Medulla oblongata (tissue), 1 donor: ENCODE data around the gene IER5L.
"Not testable (repeated sequence)": the region's sequence is repeated elsewhere in the genome, so short reads cannot be mapped to it uniquely, and the experiment has no call there.

Experiments used
- DNase-seq: peaks from one replicate; pipeline ENCODE4 v3.0.0-alpha.2; 2015; ENCODE audit errors: extremely low spot score

Gene IER5L

DNA sequence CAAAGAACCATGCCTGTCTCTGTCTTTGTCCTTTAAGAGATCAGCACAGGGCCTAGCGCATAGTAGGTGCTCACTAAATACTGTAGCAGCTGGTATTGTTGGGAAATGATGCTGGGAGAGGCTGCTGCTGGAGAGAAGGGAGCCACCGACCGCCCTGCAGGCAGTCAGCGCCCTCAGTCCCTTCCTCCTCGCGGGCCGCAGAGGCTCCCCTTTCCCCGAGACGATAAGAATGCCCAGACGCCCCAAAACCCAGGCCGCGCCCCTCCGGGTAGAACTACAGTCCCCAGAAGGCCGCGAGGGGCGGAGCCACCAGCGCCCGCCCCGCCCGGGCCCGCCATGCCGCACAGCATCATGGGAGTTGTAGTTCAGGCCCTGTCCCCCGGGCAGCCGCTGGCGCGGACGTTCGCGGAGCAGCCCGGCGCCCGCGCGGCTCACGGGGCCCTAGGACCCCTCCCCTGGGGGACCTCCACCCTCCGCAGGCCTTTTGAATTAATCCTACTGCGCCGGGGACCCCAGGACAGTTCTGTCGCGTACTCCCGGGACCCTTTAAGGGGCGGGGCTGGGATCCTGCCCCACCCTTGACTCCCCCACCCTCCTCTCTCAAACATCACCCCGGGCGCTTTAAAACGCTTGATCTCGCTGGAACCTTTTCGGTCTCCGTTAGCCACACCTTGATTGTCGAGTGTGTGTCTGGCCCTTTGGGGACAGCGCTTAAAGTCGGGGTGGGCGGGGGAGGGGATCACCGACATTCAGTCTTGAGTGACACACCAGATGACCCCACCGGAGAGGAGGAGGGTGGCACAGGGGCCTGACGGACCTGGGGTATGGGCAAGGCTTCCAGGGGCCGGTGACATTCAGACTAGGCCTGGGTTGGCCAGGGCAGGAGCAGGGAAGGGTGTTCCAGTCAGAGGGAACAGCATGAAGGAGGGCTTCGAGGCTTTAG is 24.8 kb upstream of the IER5L start:
- peak; percentile 80 for DNase-seq

- no peak for DNase-seq
These were observed 23.8 kb upstream of the IER5L start for GRCh38 chr9:129201866-129202265.

GRCh38 chr9:129201289-129201688 is 23.2 kb upstream of the IER5L start:
- no peak for DNase-seq

DNA sequence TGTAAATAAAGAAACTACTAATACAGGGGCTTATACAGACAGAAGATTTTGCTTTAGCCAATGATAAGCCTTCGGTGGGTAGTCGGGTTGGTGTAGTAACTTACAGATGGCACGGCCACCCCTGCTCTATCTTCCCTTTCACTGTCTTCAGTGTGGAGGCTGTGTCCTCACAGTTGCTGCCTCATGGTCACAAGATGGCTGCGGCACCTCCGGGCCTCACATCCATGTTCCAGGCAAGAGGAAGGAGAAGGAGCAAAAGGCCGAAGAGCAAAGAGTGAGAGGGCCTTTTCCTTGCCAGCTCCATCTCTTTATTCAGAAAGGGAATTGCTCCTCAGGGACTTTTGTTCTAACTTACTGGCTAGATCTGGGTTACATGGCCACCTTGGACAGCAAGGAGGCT is 22.2 kb upstream of the IER5L start:
- DNase-seq, result no peak

- DNase-seq, result no peak
These were observed 21.0 kb upstream of the IER5L start for GRCh38 chr9:129199044-129199435.

GRCh38 chr9:129198319-129199043 is 20.4 kb upstream of the IER5L start:
- peak; percentile 57 for DNase-seq

- DNase-seq, result no peak
These were observed 19.9 kb upstream of the IER5L start for GRCh38 chr9:129197978-129198318.

DNA sequence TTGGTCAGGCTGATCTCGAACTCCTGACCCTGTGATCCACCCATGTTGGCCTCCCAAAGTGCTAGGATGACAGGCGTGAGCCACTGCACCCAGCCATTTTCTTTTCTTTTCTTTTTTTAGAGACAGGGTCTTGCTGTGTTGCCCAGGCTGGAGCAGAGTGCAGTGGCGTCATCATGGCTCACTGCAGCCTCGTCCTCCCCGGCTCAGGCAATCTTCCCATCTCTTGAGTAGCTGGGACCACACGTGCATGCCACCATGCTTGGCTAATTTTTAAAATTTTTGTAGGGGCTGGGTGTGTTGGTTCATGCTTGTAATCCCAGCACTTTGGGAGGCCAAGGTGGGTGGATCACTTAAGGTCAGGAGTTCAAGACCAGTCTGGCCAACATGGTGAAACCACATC is 19.0 kb upstream of the IER5L start:
- not testable (repeated sequence) for DNase-seq

DNA sequence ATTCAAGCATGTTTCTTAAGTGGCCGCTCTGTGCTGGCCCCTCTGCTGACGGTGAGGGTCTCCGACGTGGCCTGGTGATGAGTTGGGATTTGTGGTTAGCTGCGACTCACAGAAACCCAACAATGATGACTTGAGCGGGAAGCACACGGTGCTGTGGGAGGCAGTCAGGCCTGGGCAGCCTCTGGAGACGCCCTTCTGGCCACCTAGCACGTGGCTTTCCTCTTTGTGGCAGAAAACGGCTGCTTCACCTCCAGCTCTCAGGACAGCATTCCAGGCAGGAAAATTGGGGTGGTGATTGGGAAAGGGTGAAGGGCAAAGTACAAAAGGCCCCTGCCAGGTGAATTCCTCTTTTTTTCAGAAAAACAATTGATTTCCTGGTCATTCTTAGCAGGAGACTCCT is 17.5 kb upstream of the IER5L start:
- no peak for DNase-seq

- DNase-seq, result no peak
These were observed 16.2 kb upstream of the IER5L start for GRCh38 chr9:129194221-129194620.

GRCh38 chr9:129193655-129194054 is 15.6 kb upstream of the IER5L start:
- no peak for DNase-seq

DNA sequence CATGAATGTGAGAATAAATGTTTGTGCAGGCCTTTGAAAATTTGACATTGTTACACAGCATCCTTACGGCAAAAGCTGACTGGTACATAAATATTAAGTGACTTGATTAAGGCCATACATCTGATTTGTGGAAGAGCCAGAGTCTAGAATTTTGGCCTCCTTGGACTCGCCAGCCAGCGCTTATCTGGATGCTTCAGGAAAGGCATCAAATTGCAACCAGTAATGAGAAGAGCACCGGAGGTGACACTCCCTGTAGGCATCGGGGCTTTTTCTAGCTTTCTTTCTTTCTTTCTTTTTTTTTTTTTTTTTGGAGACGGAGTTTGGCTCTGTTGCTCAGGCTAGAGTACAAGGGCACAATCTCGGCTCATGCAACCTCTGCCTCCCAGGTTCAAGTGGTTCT is 13.2 kb upstream of the IER5L start:
- no peak for DNase-seq

DNA sequence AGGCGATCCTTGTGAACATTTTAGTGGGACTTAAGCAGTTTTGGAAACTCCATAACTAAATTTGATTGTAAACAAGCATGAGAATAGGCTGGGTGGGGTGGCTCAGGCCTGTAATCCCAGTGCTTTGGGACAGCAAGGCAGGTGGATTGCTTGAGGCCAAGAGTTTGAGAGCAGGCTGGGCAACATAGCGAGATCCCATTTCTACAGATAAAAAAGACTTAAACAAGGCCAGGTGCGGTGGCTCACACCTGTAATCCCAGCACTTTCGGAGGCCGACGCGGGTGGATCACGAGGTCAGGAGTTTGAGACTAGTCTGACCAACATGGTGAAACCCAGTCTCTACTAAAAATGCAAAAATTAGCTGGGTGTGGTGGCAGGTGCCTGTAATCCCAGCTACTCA is 11.9 kb upstream of the IER5L start:
- DNase-seq, result not testable (repeated sequence)

DNA sequence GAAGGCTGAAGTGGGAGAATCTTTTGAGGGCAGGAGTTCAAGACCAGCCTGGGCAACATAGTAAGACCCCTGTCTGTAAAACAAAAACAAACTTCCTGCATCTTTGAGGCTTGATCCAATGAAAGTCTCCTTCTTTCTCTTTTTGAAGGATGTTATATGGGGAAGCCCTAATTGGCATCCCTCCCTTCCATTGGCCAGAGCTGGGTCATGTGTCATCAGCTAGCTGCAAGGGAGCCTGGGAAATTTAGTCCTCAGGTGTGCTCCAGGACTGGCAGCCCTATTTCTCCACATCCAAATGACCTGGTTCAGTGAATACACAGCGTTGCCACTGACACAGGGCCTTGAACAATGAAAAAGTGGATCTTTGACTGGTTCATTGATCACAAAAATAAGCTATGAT is 9.0 kb upstream of the IER5L start:
- DNase-seq, result no peak

- no peak for DNase-seq
These were observed 7.9 kb upstream of the IER5L start for GRCh38 chr9:129185991-129186390.

GRCh38 chr9:129185402-129185801 is 7.3 kb upstream of the IER5L start:
- no peak for DNase-seq

- DNase-seq, result no peak
These were observed 6.6 kb upstream of the IER5L start for GRCh38 chr9:129184596-129185122.

DNA sequence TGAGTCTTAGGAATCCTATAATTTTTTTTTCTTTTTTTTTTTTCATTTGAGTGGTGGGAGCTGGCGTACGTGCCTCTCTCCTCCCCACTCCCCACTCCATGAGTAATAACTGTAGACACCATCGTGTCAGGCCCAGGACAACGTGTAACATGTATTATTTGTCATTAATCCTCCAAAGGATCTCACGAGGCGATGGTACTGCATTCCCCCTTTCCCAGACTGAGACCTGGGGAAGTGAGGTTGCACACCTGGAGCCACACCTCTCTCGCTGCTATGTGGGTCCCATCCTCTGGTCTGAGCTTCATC is 6.1 kb upstream of the IER5L start:
- no peak for DNase-seq

DNA sequence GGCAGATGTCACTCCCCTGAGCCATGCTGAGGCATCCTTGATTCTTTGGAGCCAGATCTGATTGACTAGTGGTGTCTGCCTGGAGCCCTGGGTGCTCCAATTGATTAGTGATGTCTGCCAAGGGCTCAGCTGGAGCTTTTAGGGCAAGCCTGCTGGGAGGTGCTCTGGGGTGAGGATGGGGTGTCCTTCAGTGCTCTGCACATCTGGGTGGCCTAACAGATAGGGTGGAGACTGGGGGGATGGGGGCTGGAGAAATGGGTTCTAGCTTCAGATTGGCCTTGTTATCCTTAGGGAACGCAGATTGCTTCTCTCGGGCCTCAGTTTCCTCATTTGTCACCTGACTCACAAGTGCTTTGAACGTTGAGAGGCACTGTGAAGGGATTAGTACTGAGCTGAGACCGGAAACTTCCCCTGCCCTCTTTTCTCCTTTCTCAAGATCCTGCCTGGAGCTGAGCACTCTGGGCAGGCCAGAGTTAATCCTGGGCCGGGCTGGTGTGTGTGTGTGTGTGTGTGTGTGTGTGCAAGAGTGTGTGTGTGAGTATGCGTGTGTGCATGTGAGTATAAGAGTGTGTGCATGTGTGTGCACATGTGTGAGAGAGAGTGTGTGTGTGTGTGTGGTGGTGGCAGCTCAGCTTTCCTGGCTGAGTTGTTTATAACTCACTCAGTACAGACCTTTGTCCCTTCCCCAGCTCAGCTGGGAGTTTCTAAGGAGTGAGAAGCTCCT is 5.6 kb upstream of the IER5L start:
- DNase-seq, result no peak

DNA sequence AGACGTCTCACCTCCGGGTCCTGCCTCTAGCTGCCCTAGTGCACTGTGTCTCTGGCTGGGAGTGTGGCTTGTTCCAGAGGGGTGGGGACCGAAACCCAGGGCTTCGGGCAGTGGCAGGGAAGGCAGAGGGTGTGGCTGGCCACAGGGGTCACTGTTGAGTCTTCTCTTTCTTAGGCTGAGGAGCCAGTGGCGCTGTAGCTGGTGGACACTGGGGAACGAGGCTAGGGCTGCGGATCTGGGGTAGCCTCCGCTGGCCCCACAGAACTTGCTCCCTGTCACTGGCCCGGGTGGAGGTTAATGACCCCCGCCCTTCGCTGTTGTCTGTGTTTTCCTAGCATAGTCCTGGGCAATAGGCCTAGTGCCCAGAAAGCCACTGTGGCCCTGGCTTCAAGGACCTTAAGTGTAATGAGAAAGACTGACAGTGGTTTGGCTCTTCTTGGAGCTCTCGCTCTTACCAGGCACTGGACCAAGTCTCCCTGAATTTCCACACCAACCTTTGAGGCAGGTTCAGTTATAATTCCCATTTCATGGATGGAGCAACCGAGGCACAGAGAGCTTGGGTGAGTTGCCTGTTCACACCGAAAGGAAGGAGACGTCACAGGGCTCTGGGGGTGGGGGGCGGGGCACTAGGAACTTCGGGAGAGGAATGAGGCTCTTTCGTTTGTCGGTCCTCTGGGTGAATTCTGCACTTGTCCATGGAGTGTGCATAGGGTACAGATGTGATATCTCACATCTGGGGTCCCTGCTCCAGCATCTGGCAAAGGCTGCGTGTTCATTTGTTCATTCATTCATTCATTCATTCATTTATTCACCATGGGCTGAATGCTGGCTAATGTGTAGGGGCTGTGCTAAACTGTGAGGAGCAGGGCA is 4.8 kb upstream of the IER5L start:
- no peak for DNase-seq

DNA sequence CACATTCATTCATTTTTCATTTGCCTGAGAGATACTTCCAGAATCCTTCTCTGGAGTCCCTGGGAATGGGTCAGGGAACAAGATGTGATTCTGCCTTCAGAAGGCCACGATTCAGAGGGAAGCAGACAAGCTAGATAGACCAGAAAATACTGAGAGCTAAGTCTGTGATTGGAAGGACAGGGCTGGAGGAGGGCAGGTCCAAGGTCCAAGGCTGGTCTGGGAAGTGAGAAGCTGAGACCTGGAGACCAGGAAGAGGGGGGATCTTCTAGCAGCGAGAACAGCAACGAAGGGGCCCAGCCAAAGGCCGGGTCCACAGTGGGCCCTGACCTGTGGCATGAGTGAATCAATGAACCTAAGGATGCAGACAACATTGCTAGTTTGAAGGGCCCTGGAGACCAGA is 4.1 kb upstream of the IER5L start:
- no peak for DNase-seq

DNA sequence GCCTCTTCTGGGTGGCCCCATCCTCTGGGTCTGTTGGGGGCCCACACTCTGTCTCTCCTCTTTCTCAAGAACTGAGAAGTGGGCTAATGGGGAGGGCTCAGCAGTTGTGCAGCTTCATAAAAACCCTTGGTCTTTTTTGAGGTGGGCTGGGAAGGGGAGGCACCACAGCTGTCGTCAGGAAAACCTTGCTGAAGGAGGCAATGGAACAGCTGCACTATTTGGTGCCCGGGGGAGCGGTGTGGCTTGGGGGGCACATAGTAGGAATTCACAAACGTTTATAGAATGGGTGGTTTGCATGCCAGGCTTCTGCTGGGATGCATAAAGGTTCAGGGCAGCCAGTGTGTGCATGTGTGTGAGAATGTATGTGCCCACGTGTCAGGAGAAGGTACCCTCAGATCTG is 3.2 kb upstream of the IER5L start:
- no peak for DNase-seq
